GM18870 (cell line): ENCODE measurements around the gene NDOR1.
"Not testable (repeated sequence)": the region's sequence is repeated elsewhere in the genome, so short reads cannot be mapped to it uniquely, and the experiment has no call there.

Experiments
- ATAC-seq: cut with Tn5 transposase; IDR thresholded peaks from one replicate; pipeline ENCODE4 v1.9.1; 2021; ENCODE audit warnings: moderate library complexity; ENCODE audit not compliant: unreplicated experiment

Gene NDOR1

GRCh38 chr9:137241490-137242268 lies 36.2 kb downstream of the NDOR1 start:
- no peak for ATAC-seq

GRCh38 chr9:137242269-137243203 lies 37.0 kb downstream of the NDOR1 start:
- no peak for ATAC-seq

GRCh38 chr9:137243266-137243625 lies 37.7 kb downstream of the NDOR1 start:
- ATAC-seq, result not testable (repeated sequence)

- no peak for ATAC-seq
Observed at GRCh38 chr9:137243626-137244485, 38.4 kb downstream of the NDOR1 start.

- ATAC-seq, result no peak
Observed at GRCh38 chr9:137244486-137245449, 39.3 kb downstream of the NDOR1 start.

GRCh38 chr9:137245450-137246421 lies 40.2 kb downstream of the NDOR1 start:
- ATAC-seq, result no peak

- no peak for ATAC-seq
Observed at GRCh38 chr9:137247135-137247915, 41.8 kb downstream of the NDOR1 start.

GRCh38 chr9:137247916-137248175 lies 42.3 kb downstream of the NDOR1 start:
- ATAC-seq, result no peak

GRCh38 chr9:137250329-137251193 lies 45.1 kb downstream of the NDOR1 start:
- no peak for ATAC-seq

GRCh38 chr9:137251194-137251461 lies 45.6 kb downstream of the NDOR1 start, which contains the start of gene STPG3:
TSS of gene STPG3 (plus strand) at chr9:137251286. CDS start at chr9:137251287, 1 bp downstream.
- no peak for ATAC-seq

- ATAC-seq, result no peak
Observed at GRCh38 chr9:137251490-137252268, 46.2 kb downstream of the NDOR1 start.

- ATAC-seq, result no peak
Observed at GRCh38 chr9:137252555-137253506, 47.3 kb downstream of the NDOR1 start.

GRCh38 chr9:137253717-137254623 lies 48.5 kb downstream of the NDOR1 start:
- no peak for ATAC-seq

- ATAC-seq, result peak; percentile 45
Observed at GRCh38 chr9:137254624-137255447, 49.3 kb downstream of the NDOR1 start, which contains the start of gene NELFB. TSS of gene NELFB (plus strand) at chr9:137255327.
